Measurements from ENCODE around the gene KRT85.

DNA sequence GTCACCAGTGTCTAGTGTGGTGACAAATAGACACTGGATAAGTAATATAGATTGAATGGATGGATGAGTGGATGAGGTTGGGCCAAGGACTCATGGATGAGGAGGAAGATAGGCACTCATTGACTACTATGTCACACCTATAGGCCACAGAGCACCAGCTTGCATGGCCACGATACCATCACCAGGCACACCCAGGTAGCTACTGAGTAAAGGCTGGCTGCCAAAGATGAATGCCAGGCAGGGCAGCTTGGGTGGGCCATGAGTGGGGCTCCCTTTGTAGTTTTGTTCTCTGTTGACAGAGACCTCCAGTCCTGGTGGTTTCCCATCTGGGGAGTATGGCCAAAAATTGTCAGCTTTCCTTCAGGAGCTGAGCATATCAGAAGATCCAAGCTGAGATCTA lies 34.9 kb downstream of the KRT85 start:
- TF ChIP-seq CTCF (tag by site-specific recombination; IDR thresholded peaks at IDR 0.05) (no peak), TCF7L2 (IDR thresholded peaks at IDR 0.05; ENCODE audit: borderline replicate concordance, low read depth, low read length) (no peak), RBAK (tag by site-specific recombination; IDR thresholded peaks at IDR 0.05) (no peak), ZNF274 (IDR thresholded peaks at IDR 0.05; ENCODE audit: low read length) (no peak), ZNF274 (tag by site-specific recombination; IDR thresholded peaks at IDR 0.05; ENCODE audit: borderline replicate concordance) (no peak), ZNF292 (tag by site-specific recombination; IDR thresholded peaks at IDR 0.05; ENCODE audit: borderline replicate concordance, low read depth) (no peak), ZNF707 (tag by site-specific recombination; IDR thresholded peaks at IDR 0.05) (no peak), ZNF658 (tag by site-specific recombination; IDR thresholded peaks at IDR 0.05) (no peak), KLF16 (tag by site-specific recombination; IDR thresholded peaks at IDR 0.05) (no peak), ZSCAN16 (tag by site-specific recombination; IDR thresholded peaks at IDR 0.05) (no peak), YY1 (tag by site-specific recombination; IDR thresholded peaks at IDR 0.05) (no peak), ZBTB7A (tag by site-specific recombination; IDR thresholded peaks at IDR 0.05; ENCODE audit: low read depth) (no peak)
- TF ChIP-seq, protein P1, sequence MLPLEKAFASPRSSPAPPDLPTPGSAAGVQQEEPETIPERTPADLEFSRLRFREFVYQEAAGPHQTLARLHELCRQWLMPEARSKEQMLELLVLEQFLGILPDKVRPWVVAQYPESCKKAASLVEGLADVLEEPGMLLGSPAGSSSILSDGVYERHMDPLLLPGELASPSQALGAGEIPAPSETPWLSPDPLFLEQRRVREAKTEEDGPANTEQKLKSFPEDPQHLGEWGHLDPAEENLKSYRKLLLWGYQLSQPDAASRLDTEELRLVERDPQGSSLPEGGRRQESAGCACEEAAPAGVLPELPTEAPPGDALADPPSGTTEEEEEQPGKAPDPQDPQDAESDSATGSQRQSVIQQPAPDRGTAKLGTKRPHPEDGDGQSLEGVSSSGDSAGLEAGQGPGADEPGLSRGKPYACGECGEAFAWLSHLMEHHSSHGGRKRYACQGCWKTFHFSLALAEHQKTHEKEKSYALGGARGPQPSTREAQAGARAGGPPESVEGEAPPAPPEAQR (tag by site-specific recombination; IDR thresholded peaks at IDR 0.05), result no peak
- TF ChIP-seq, protein P2, sequence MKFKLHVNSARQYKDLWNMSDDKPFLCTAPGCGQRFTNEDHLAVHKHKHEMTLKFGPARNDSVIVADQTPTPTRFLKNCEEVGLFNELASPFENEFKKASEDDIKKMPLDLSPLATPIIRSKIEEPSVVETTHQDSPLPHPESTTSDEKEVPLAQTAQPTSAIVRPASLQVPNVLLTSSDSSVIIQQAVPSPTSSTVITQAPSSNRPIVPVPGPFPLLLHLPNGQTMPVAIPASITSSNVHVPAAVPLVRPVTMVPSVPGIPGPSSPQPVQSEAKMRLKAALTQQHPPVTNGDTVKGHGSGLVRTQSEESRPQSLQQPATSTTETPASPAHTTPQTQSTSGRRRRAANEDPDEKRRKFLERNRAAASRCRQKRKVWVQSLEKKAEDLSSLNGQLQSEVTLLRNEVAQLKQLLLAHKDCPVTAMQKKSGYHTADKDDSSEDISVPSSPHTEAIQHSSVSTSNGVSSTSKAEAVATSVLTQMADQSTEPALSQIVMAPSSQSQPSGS (tag by site-specific recombination; IDR thresholded peaks at IDR 0.05; ENCODE audit: low read depth), result no peak
